ENCODE results near the gene PTGS1.
"Not testable (repeated sequence)": the region's sequence is repeated elsewhere in the genome, so short reads cannot be mapped to it uniquely, and the experiment has no call there.

PTGS1 gene

DNA sequence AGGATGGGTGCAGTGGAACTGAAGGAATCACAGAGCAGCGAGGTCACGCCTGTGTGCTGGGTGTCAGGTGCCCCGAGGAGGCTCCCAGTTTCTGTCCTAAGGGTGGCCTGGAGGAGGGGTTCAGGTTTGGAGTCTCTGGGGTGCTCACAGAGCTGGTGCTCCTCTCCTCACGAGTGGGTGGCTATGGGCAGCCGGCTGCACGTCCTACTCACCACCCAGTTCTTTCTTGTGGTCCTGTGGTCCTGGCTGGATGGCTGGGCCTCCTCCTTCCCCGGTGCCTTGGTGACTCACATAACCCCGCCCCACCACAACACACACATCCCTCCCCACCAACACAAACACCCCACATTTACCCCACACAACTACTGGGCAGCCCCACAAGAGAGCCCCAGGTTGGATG is 9.9 kb upstream of the PTGS1 start:
- ChIA-PET POLR2A (no interaction called here), CTCF (interaction anchor here (0.6 to 10.5 kb wide), 6 partner anchors 9 to 1036 kb away, joined by 3 to 49 read pairs (median 4); no protein-coding TSS in a partner anchor)
- no peak overlapping the region for H3K4me3 ChIP-seq (ENCODE audit: low read depth, low read length)
- no peak for TF ChIP-seq CTCF (IDR thresholded peaks at IDR 0.05; ENCODE audit: insufficient read depth, low read length, missing control alignments)
- DNase-seq (ENCODE audit: low read depth, low spot score) = no peak

DNA sequence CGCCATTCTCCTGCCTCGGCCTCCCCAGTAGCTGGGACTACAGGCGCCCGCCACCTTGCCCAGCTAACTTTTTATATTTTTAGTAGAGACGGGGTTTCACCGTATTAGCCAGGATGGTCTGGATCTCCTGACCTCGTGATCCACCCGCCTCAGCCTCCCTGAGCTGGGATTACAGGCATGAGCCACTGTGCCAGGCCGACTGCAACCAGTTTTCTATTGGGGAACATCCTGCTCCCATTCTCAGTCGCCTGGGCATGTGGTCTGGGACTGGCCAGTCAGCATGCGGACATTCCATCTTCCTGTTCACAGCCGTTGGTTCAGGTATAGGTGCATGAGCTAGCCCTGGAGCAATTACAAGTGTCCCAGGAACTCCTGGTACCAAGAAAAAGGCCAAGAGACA is 7.7 kb upstream of the PTGS1 start:
- DNase-seq (ENCODE audit: low read depth, low spot score); POLR2A ChIA-PET; H3K4me3 ChIP-seq (ENCODE audit: low read depth, low read length): not testable (repeated sequence)
- CTCF ChIA-PET = interaction anchor here (1.1 to 10.5 kb wide), 6 partner anchors 10 to 270 kb away, joined by 3 to 49 read pairs (median 7); partner anchors contain the start of gene TTLL11

- H3K4me3 ChIP-seq (ENCODE audit: low read depth, low read length) = no peak overlapping the region
- ChIA-PET CTCF (interaction anchor here (1.6 to 10.5 kb wide), 3 partner anchors 10 to 241 kb away, joined by 3 to 49 read pairs (median 25); no protein-coding TSS in a partner anchor), POLR2A (no interaction called here)
- no peak for TF ChIP-seq CTCF (IDR thresholded peaks at IDR 0.05; ENCODE audit: insufficient read depth, low read length, missing control alignments)
- DNase-seq (ENCODE audit: low read depth, low spot score) = no peak
Measured at GRCh38 chr9:122364117-122364782, 6.6 kb upstream of the PTGS1 start.

DNA sequence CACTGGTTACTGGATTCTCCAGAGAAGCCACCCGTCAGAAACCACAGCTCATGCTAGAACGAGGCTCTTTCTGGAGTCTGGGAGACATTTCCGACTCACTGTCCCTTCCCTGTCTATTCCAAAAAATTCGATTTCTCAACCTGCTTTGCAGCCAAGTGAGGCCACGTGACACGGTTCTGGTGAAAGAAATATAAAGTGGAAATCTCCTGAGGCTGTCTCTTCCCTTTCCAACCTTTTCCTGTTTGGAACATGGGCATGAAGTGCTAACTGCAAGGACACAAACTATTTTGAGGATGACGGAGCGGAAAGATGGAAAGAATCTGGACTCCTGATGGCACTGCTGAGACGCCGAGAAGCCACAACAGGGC is 6.1 kb upstream of the PTGS1 start:
- ChIA-PET CTCF (interaction anchor here (0.7 to 10.5 kb wide), 7 partner anchors 11 to 266 kb away, joined by 3 to 49 read pairs (median 8); no protein-coding TSS in a partner anchor), POLR2A (no interaction called here)
- H3K4me3 ChIP-seq (ENCODE audit: low read depth, low read length) = no peak overlapping the region
- no peak for TF ChIP-seq CTCF (IDR thresholded peaks at IDR 0.05; ENCODE audit: insufficient read depth, low read length, missing control alignments)
- DNase-seq (ENCODE audit: low read depth, low spot score) = no peak

DNA sequence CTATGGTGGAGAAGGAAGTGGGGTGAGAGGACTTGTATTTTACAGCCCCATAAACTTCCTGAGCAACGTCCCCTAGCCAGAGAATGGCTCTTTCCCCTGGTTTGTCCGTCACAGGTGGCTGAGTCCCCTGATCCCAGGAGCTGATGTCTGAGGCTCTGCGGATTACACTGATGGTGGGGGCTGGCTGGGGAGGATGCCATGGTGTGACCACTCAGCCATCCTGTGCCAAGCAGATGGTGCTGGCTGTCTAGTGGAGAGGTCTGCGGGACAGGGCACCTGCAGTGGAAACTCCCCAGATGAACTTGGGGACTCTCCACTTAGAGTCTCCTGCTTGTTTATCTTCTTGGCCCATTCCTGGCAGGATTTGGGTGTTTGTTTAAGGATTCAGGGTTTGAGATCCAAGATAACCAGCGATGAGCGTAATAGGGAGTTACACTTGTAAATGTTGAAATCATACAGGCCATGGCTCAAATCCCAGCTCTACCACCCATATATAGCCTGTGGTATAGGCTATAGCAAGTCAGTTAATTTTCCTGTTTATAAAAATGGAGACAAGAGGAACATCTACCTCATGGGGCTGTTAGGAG is 4.7 kb upstream of the PTGS1 start:
- H3K4me3 ChIP-seq (ENCODE audit: low read depth, low read length) = no peak overlapping the region
- TF ChIP-seq CTCF (IDR thresholded peaks at IDR 0.05; ENCODE audit: insufficient read depth, low read length, missing control alignments) = no peak
- no peak for DNase-seq (ENCODE audit: low read depth, low spot score)
- ChIA-PET CTCF (interaction anchor here (0.9 to 10.5 kb wide), 8 partner anchors 10 to 268 kb away, joined by 3 to 49 read pairs (median 4); no protein-coding TSS in a partner anchor), POLR2A (no interaction called here)

DNA sequence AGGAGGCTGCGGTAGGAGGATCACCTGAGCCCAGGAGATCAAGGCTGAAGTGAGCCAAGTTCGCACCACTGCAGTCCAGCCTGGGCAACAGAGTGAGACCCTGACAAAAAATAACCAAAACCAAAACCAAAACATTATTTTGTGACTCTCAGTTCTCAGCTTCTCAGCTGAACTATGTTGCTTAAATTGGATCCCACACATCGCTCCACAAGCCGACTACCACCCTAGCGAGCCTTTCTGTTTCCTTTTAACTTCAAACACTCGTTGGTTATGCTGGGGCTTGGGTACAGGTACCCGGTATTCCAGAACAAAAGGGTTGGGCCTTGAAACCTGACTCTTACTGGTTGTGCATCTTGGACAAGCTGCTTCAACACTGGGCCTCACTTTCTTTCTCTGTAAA is 3.8 kb upstream of the PTGS1 start:
- ChIA-PET POLR2A (no interaction called here), CTCF (interaction anchor here (0.9 to 10.5 kb wide), 4 partner anchors 15 to 268 kb away, joined by 3 to 49 read pairs (median 4); no protein-coding TSS in a partner anchor)
- H3K4me3 ChIP-seq (ENCODE audit: low read depth, low read length) = no peak overlapping the region
- no peak for DNase-seq (ENCODE audit: low read depth, low spot score)
- no peak for TF ChIP-seq CTCF (IDR thresholded peaks at IDR 0.05; ENCODE audit: insufficient read depth, low read length, missing control alignments)
